Colonic mucosa (tissue), 4 donors: ENCODE results near the gene PIP5K1B. TPM values are rescaled to one million over a fixed set of nuclear protein-coding genes. Genes with fewer than 3 reads are reported as not detected.

ENCODE experiments used
- DNase-seq: peaks from one replicate; pipeline ENCODE4 v3.0.0-alpha.2; 2020
- H3K27ac ChIP-seq: fragments of 200-600 bp; one replicate; pipeline ENCODE4 v1.8.0; 2021
- H3K27me3 ChIP-seq: fragments of 200-600 bp; one replicate; pipeline ENCODE4 v1.8.0; 2021
- H3K36me3 ChIP-seq: fragments of 200-600 bp; one replicate; pipeline ENCODE4 v1.8.0; 2021
- H3K4me1 ChIP-seq: fragments of 200-600 bp; one replicate; pipeline ENCODE4 v1.8.0; 2021; ENCODE audit warnings: mild to moderate bottlenecking
- H3K4me3 ChIP-seq: fragments of 200-600 bp; one replicate; pipeline ENCODE4 v1.8.0; 2021
- H3K9ac ChIP-seq, 2 donors: one replicate each; pipeline ENCODE4 v1.7.0; 2013; ENCODE audit warnings: control low read depth in 2 of 2, low read depth in 2 of 2, low read length in 2 of 2
- H3K9me3 ChIP-seq: fragments of 200-600 bp; one replicate; pipeline ENCODE4 v1.8.0; 2021
- intact Hi-C: fragments of 100-400 bp; cut with DNase I; formaldehyde crosslinking; loops from one replicate; pipeline ENCODE4 v1.14.1; 2022
- total RNA-seq, 2 donors: library from RNA; stranded (reverse); fragmentation: NEBNext Ultra II Directional in 1 of 2; extraction: Animal tissue kit (Norgen Biotek cat#: 25700) in 1 of 2; gene quantifications; one replicate each; pipeline ENCODE4 v1.2.1, GENCODE V29; 2021
- TF ChIP-seq, protein P1 (sequence below): fragments of 200-600 bp; IDR thresholded peaks from one replicate; pipeline ENCODE4 v1.8.0; 2022; ENCODE audit warnings: antibody characterized with exemption, mild to moderate bottlenecking
- donor health status: healthy.
- donor health status: DM: no; HTN: no; CAD: no.
- donor health status: DM: no; HTN: no; CAD: no.

PIP5K1B gene
- total RNA-seq, 2 donors from 2014 or later, result 59.2 to 74.2 TPM

DNA sequence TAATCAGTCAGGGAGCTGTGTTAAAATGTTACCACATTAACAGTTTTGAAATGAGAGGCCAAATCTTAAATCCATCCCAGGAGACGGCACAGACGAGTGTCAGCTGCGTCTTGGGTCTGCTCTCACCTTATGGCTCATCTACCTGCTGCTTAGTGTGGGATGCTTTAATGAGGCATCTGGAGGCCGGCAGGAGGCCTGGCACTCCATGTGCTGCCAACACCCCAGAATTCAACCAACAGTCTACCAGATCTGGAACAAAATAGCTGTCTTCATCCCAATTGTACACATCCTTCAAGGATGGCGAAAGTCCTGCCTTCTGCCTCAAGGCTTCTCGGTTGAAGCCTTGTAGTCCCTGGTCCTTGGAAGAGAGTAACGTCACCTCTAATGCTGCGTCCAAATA is 296.9 kb downstream of the PIP5K1B start:
- TF ChIP-seq, protein P1, sequence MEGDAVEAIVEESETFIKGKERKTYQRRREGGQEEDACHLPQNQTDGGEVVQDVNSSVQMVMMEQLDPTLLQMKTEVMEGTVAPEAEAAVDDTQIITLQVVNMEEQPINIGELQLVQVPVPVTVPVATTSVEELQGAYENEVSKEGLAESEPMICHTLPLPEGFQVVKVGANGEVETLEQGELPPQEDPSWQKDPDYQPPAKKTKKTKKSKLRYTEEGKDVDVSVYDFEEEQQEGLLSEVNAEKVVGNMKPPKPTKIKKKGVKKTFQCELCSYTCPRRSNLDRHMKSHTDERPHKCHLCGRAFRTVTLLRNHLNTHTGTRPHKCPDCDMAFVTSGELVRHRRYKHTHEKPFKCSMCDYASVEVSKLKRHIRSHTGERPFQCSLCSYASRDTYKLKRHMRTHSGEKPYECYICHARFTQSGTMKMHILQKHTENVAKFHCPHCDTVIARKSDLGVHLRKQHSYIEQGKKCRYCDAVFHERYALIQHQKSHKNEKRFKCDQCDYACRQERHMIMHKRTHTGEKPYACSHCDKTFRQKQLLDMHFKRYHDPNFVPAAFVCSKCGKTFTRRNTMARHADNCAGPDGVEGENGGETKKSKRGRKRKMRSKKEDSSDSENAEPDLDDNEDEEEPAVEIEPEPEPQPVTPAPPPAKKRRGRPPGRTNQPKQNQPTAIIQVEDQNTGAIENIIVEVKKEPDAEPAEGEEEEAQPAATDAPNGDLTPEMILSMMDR, result no peak
- Histone ChIP-seq H3K9me3 (no peaks in the 10 kb centered on the region), H3K4me3 (no peak overlapping the region), H3K9ac (no peak overlapping the region), H3K27ac (no peak overlapping the region), H3K27me3 (no peaks in the 10 kb centered on the region), H3K36me3 (no peaks in the 10 kb centered on the region), H3K4me1 (no peaks in the 10 kb centered on the region)
- DNase-seq, result no peak
- intact Hi-C loops, result no loop called here

DNA sequence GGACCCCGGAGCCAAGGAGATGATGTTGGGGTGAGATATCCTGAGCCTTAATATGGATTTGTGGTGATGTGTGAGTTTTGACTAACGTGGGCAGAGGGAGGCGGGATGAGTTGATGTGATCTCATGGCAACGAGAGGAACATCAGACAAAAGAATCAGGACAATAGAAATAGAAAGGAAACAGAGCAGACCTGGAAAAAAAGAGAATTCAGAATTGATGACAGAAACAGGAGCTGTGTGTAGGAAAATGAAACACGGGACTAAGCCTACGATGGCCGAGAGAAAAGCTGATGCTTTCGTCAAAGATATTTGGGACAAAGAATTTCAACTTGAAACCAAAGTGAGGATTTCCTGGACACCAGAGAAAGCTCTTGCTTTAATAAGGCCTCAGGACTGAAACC is 298.0 kb downstream of the PIP5K1B start:
- Histone ChIP-seq H3K27ac (no peak overlapping the region), H3K36me3 (no peaks in the 10 kb centered on the region), H3K9ac (no peak overlapping the region), H3K27me3 (no peaks in the 10 kb centered on the region), H3K4me3 (no peak overlapping the region), H3K9me3 (no peaks in the 10 kb centered on the region), H3K4me1 (no peaks in the 10 kb centered on the region)
- TF ChIP-seq, protein P1, result no peak
- no peak for DNase-seq
- intact Hi-C loops, result no loop called here

DNA sequence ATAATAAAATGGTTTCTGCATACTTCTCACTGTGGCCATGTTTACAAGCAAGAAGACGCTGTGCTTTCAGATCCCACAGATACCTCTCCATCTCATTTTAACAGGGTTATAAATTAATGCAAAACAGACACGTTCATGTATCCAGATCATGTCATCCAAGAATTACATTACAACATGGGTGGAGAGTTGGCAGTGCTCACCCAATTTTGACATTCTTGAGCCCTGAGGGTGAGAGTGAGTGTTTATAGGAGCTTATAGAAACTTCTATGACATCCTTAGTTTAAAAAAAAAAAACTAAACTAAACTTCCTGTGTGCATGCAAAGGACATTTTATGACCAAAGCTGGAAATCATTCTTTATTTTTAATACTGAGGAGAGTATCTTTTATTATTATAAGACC is 299.8 kb downstream of the PIP5K1B start:
- H3K36me3 ChIP-seq, result no peaks in the 10 kb centered on the region
- TF ChIP-seq, protein P1, result no peak
- H3K9ac ChIP-seq, result no peak overlapping the region
- intact Hi-C loops, result no loop called here
- H3K27ac ChIP-seq, result no peak overlapping the region
- H3K9me3 ChIP-seq, result no peaks in the 10 kb centered on the region
- H3K4me1 ChIP-seq, result no peaks in the 10 kb centered on the region
- H3K27me3 ChIP-seq, result no peaks in the 10 kb centered on the region
- no peak for DNase-seq
- H3K4me3 ChIP-seq, result no peak overlapping the region

DNA sequence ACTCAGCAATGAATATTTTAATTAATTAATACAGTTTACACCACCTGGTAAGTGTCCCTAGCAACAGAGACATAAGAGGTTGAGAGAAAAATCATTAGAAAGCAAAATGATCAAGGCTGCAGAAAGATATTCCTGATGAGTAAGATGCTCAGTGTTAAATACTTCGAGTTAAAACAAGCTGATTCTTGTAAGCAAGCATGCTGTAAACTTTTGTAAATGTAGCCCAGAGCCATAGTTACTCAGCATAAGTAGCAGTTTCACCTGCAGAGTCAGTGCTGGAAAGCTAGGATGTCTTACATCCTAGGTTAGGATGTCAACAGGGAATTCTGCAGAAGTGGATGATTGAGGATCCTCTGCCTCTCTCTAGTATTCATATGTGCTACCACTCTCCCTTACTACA is 304.7 kb downstream of the PIP5K1B start:
- H3K9me3 ChIP-seq, result no peaks in the 10 kb centered on the region
- TF ChIP-seq, protein P1, result no peak
- H3K4me3 ChIP-seq, result no peak overlapping the region
- no peaks in the 10 kb centered on the region for H3K36me3 ChIP-seq
- H3K27ac ChIP-seq, result no peak overlapping the region
- DNase-seq, result no peak
- no peaks in the 10 kb centered on the region for H3K27me3 ChIP-seq
- H3K4me1 ChIP-seq, result no peaks in the 10 kb centered on the region
- H3K9ac ChIP-seq, result no peak overlapping the region
- intact Hi-C loops, result no loop called here

DNA sequence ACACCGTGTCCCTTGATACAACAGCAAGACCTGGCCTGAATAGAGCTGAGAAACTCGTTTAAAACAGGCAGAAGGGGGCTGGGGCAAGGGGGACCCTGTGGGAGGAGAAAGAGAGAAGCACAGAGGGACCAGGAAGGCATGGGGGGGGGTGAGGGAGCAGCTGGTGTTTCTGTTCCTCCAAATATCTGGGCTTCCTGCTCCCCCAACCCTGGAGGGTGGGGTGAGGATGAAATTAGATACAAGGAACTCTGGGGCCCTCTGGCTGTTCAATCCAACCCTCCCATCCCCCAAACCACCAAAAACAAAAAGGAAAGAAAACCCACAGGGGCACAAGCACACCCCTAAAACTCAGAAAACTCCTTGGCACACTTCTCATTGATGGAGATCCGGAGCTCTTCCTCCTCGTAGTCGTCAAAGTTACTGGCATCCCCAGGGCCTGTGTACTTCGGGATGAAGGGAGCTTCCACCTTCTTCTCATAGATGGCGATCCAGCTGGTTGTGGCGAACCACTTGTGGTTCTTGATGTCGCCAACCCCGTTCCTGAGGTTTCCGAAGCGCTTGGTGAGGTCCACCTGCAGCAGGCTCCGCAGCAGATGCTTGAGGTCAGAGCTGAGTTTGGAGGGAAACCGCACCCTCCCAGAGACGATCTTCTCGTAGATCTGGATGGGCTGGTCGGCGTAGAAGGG is 307.8 kb downstream of the PIP5K1B start:
- H3K27me3 ChIP-seq, result no peaks in the 10 kb centered on the region
- no peaks in the 10 kb centered on the region for H3K9me3 ChIP-seq
- no peak overlapping the region for H3K27ac ChIP-seq
- no peaks in the 10 kb centered on the region for H3K36me3 ChIP-seq
- TF ChIP-seq, protein P1, result no peak
- no peaks in the 10 kb centered on the region for H3K4me1 ChIP-seq
- DNase-seq, result no peak
- H3K9ac ChIP-seq, result no peak overlapping the region
- H3K4me3 ChIP-seq, result no peak overlapping the region
- intact Hi-C loops, result no loop called here
